MCF 10A (cell line): ENCODE data around the gene ARHGEF28. TPM values are rescaled to one million over a fixed set of nuclear protein-coding genes. Genes with fewer than 3 reads are reported as not detected.

Experiments
- BruUV-seq: library from RNA; stranded (reverse); fragments of 400-500 nt; replicated peaks from 2 replicates; lab custom pipeline; 2021; lab: Mats Ljungman, UMichigan
- CTCF ChIA-PET: fragments of 300-600 bp; sonication (Branson Sonifier 250); formaldehyde crosslinking; extraction: SDS; loops from one replicate; lab custom pipeline; 2021; ENCODE audit warnings: antibody characterized with exemption, inconsistent platforms; lab: Yijun Ruan, JAX
- POLR2A ChIA-PET: fragments of 300-600, 350-650 bp; sonication (Branson Sonifier 250); formaldehyde crosslinking; extraction: SDS; loops from one replicate; lab custom pipeline; 2020; ENCODE audit warnings: antibody characterized with exemption, inconsistent platforms; lab: Yijun Ruan, JAX
- DNase-seq: peaks from one replicate; pipeline ENCODE4 v3.0.0-alpha.2; 2018; ENCODE audit not compliant: unreplicated experiment
- H3K27ac Mint-ChIP-seq: one replicate; pipeline ENCODE4 v1.8.0; 2022; ENCODE audit warnings: mild to moderate bottlenecking, low read depth, mixed read lengths; ENCODE audit not compliant: unreplicated experiment
- H3K27me3 Mint-ChIP-seq: one replicate; pipeline ENCODE4 v1.8.0; 2022; ENCODE audit warnings: mixed read lengths; ENCODE audit not compliant: insufficient read depth, unreplicated experiment
- H3K36me3 Mint-ChIP-seq: one replicate; pipeline ENCODE4 v1.8.0; 2022; ENCODE audit warnings: mild to moderate bottlenecking, moderate library complexity, mixed read lengths; ENCODE audit not compliant: insufficient read depth, unreplicated experiment
- H3K4me1 Mint-ChIP-seq: one replicate; pipeline ENCODE4 v1.8.0; 2022; ENCODE audit warnings: mixed read lengths; ENCODE audit not compliant: insufficient read depth, unreplicated experiment
- H3K4me3 Mint-ChIP-seq: one replicate; pipeline ENCODE4 v1.8.0; 2022; ENCODE audit warnings: mild to moderate bottlenecking, moderate library complexity, mixed read lengths; ENCODE audit not compliant: unreplicated experiment
- H3K9me3 Mint-ChIP-seq: one replicate; pipeline ENCODE4 v1.8.0; 2022; ENCODE audit warnings: mixed read lengths; ENCODE audit not compliant: unreplicated experiment
- intact Hi-C: fragments of 100-400 bp; cut with micrococcal nuclease; formaldehyde crosslinking; loops from 2 replicates; pipeline ENCODE4 v1.14.1; 2022
- total RNA-seq: library from RNA; stranded (reverse); gene quantifications from 2 replicates; pipeline ENCODE4 v1.2.3, GENCODE V29; 2022
- TF ChIP-seq, protein P1 (sequence below): fragments of 200-600 bp; IDR thresholded peaks from one replicate; pipeline ENCODE4 v1.8.0; 2022; ENCODE audit warnings: antibody characterized with exemption, mild to moderate bottlenecking; ENCODE audit not compliant: unreplicated experiment

ARHGEF28 gene
- total RNA-seq, 1 experiment from 2014 or later = 34.8 TPM

DNA sequence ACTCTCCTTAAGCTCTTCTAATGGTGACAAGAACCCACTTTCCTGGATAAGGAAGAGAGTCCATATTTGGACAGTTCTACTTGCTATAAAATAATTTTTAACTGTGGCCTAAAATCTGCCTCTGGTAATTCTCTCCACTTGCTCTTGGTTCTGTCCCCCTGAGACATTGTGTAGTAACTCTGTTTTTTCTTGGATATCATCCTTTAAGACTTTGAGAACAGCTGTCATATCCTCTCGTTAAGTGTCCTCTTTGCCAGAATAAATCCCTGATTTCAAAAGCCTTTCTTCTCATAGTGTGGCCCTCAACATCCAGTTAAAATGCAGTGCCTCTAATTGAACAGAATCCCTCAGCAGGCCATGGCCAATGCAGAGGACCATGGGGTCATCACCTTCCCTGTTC, 101.5 kb downstream of the ARHGEF28 start:
- intact Hi-C loops = no loop called here
- TF ChIP-seq, protein P1, sequence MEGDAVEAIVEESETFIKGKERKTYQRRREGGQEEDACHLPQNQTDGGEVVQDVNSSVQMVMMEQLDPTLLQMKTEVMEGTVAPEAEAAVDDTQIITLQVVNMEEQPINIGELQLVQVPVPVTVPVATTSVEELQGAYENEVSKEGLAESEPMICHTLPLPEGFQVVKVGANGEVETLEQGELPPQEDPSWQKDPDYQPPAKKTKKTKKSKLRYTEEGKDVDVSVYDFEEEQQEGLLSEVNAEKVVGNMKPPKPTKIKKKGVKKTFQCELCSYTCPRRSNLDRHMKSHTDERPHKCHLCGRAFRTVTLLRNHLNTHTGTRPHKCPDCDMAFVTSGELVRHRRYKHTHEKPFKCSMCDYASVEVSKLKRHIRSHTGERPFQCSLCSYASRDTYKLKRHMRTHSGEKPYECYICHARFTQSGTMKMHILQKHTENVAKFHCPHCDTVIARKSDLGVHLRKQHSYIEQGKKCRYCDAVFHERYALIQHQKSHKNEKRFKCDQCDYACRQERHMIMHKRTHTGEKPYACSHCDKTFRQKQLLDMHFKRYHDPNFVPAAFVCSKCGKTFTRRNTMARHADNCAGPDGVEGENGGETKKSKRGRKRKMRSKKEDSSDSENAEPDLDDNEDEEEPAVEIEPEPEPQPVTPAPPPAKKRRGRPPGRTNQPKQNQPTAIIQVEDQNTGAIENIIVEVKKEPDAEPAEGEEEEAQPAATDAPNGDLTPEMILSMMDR = no peak
- no TSS peak for BruUV-seq
- Mint-ChIP-seq H3K27ac (no peak overlapping the region), H3K9me3 (no peaks in the 10 kb centered on the region), H3K4me1 (peaks cover 25% of the 10 kb centered on the region), H3K27me3 (no peaks in the 10 kb centered on the region), H3K36me3 (no peaks in the 10 kb centered on the region), H3K4me3 (no peak overlapping the region)
- DNase-seq = no peak
- POLR2A ChIA-PET = no interaction called here
- CTCF ChIA-PET = interaction anchor here (0.6 to 1.5 kb wide), 3 partner anchors 18 to 137 kb away, joined by 3 to 4 read pairs (median 3); no protein-coding TSS in a partner anchor

DNA sequence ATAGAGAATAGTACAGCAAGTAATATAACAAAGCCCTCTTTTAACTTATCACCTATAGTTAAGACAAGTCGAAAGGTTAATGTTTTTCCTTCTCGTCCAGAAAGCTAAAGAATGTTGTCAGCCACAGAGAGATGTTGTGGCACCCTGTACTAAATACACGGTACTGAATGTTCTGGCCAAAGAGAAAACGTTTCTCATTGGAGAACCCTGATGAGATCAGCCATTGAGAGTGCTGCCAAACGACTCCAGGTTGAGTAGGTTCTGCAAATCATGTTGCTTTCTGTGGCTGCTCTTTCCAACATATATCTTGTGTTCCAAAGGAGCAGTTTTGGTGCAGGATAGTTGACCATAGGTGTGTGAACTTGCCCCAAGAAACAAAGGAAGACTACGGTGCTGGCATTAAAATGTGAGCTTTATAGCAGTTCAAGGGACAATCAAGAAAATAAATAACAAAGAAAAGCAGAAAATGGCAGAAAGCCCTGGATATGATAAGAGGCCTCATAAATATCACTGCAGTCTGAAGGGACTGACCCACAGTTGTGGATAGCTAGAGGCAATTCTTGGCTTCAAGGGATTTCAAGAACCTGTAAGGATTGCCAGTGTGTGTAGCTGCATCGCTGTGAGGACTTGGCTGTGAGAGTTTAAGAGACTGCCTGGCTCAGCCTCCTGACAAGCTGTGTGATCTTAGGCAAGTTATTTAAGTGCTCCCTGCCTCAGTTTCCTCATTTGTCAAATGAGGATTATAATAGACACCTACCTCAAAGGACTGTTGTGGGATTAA, 102.7 kb downstream of the ARHGEF28 start:
- no TSS peak for BruUV-seq
- Mint-ChIP-seq H3K4me3 (no peak overlapping the region), H3K27ac (no peak overlapping the region), H3K36me3 (no peaks in the 10 kb centered on the region), H3K9me3 (peaks cover 3% of the 10 kb centered on the region), H3K4me1 (peaks cover 25% of the 10 kb centered on the region), H3K27me3 (no peaks in the 10 kb centered on the region)
- intact Hi-C loops = no loop called here
- ChIA-PET CTCF (interaction anchor here (1.2 to 2.3 kb wide), 2 partner anchors 35 to 132 kb away, joined by 3 to 7 read pairs; no protein-coding TSS in a partner anchor), POLR2A (interaction anchor here (0.6 kb wide), 1 partner anchor 55 kb away, joined by 4 read pairs; no protein-coding TSS in a partner anchor)
- TF ChIP-seq, protein P1 = no peak
- no peak for DNase-seq

GRCh38 chr5:73729329-73729728, 103.3 kb downstream of the ARHGEF28 start:
- H3K27ac Mint-ChIP-seq = no peak overlapping the region
- CTCF ChIA-PET = interaction anchor here (0.8 to 2.3 kb wide), 4 partner anchors 36 to 138 kb away, joined by 3 to 7 read pairs (median 3); no protein-coding TSS in a partner anchor
- H3K36me3 Mint-ChIP-seq = no peaks in the 10 kb centered on the region
- H3K27me3 Mint-ChIP-seq = no peaks in the 10 kb centered on the region
- POLR2A ChIA-PET = interaction anchor here (0.6 to 0.8 kb wide), 2 partner anchors 32 to 56 kb away, joined by 3 to 4 read pairs; no protein-coding TSS in a partner anchor
- TF ChIP-seq, protein P1 = no peak
- BruUV-seq = no TSS peak
- DNase-seq = no peak
- H3K9me3 Mint-ChIP-seq = peaks cover 10% of the 10 kb centered on the region
- peaks cover 25% of the 10 kb centered on the region for H3K4me1 Mint-ChIP-seq
- H3K4me3 Mint-ChIP-seq = no peak overlapping the region
- intact Hi-C loops = no loop called here

GRCh38 chr5:73732045-73732444, 106.0 kb downstream of the ARHGEF28 start:
- DNase-seq = no peak
- H3K4me3 Mint-ChIP-seq = no peak overlapping the region
- intact Hi-C loops = no loop called here
- no peaks in the 10 kb centered on the region for H3K36me3 Mint-ChIP-seq
- ChIA-PET POLR2A (interaction anchor here (1.6 kb wide), 1 partner anchor 10 kb away, joined by 7 read pairs; no protein-coding TSS in a partner anchor), CTCF (interaction anchor here (0.9 to 1.2 kb wide), 2 partner anchors 10 to 110 kb away, joined by 3 to 4 read pairs; no protein-coding TSS in a partner anchor)
- no TSS peak for BruUV-seq
- TF ChIP-seq, protein P1 = no peak
- no peaks in the 10 kb centered on the region for H3K27me3 Mint-ChIP-seq
- no peak overlapping the region for H3K27ac Mint-ChIP-seq
- peaks cover 10% of the 10 kb centered on the region for H3K9me3 Mint-ChIP-seq
- H3K4me1 Mint-ChIP-seq = peaks cover 25% of the 10 kb centered on the region
